WTC11 (cell line): ENCODE measurements around the gene HCRTR1. TPM values are rescaled to one million over a fixed set of nuclear protein-coding genes. Genes with fewer than 3 reads are reported as not detected.

Experiments used
- ATAC-seq: fragments of 200-7000 bp; cut with Tn5 transposase; 2 replicates; pipeline ENCODE4 v1.10.0; 2021; ENCODE audit warnings: mild to moderate bottlenecking, moderate library complexity
- CTCF ChIA-PET: fragments of 300-600 bp; sonication (Branson Sonifier 250); formaldehyde crosslinking; loops from one replicate; lab custom pipeline; 2021; ENCODE audit warnings: antibody characterized with exemption; lab: Charles Lee
- POLR2A ChIA-PET: fragments of 350-600 bp; sonication (Branson Sonifier 250); formaldehyde crosslinking; loops from one replicate; lab custom pipeline; 2021; ENCODE audit warnings: antibody characterized with exemption; lab: Charles Lee
- DNase-seq: peaks from one replicate; pipeline ENCODE4 v3.0.0; 2021; ENCODE audit warnings: low spot score
- H3K27ac Mint-ChIP-seq: 2 replicates; pipeline ENCODE4 v1.8.0; 2021; ENCODE audit warnings: mixed read lengths
- H3K27me3 Mint-ChIP-seq: 2 replicates; pipeline ENCODE4 v1.8.0; 2021; ENCODE audit warnings: low read depth, mild to moderate bottlenecking, moderate library complexity, mixed read lengths
- H3K36me3 Mint-ChIP-seq: 2 replicates; pipeline ENCODE4 v1.8.0; 2021; ENCODE audit warnings: mixed read lengths
- H3K4me1 Mint-ChIP-seq: 2 replicates; pipeline ENCODE4 v1.8.0; 2022; ENCODE audit warnings: mixed read lengths
- H3K4me3 Mint-ChIP-seq: 2 replicates; pipeline ENCODE4 v1.8.0; 2021; ENCODE audit warnings: mild to moderate bottlenecking, moderate library complexity, mixed read lengths
- H3K9me3 Mint-ChIP-seq: 2 replicates; pipeline ENCODE4 v1.8.0; 2021; ENCODE audit warnings: mixed read lengths
- AR ChIP-seq: fragments of 250-450 bp; sonication (Bioruptor Pico); IDR thresholded peaks from 2 replicates; pipeline ENCODE4 v1.9.0; 2021; ENCODE audit warnings: mild to moderate bottlenecking
- ATF3 ChIP-seq: sonication (generic); formaldehyde crosslinking; conservative IDR thresholded peaks from 2 replicates; pipeline ENCODE4 v1.8.1; 2022; ENCODE audit warnings: mild to moderate bottlenecking, missing genetic modification reagents
- ATF6 ChIP-seq: sonication (generic); formaldehyde crosslinking; IDR thresholded peaks from 2 replicates; pipeline ENCODE4 v1.8.1; 2023; ENCODE audit warnings: mild to moderate bottlenecking, missing genetic modification reagents
- CBFB ChIP-seq: sonication (generic); formaldehyde crosslinking; IDR thresholded peaks from 2 replicates; pipeline ENCODE4 v1.8.1; 2022; ENCODE audit warnings: mild to moderate bottlenecking, low read depth, missing genetic modification reagents
- ETV6 ChIP-seq: sonication (generic); formaldehyde crosslinking; IDR thresholded peaks from 2 replicates; pipeline ENCODE4 v1.8.1; 2022; ENCODE audit warnings: mild to moderate bottlenecking, missing genetic modification reagents
- FOXJ3 ChIP-seq: sonication (generic); formaldehyde crosslinking; IDR thresholded peaks from 2 replicates; pipeline ENCODE4 v1.9.0; 2021; ENCODE audit warnings: missing genetic modification reagents, mild to moderate bottlenecking, borderline replicate concordance
- GABPB1 ChIP-seq: sonication (generic); formaldehyde crosslinking; IDR thresholded peaks from 2 replicates; pipeline ENCODE4 v1.8.1; 2023; ENCODE audit warnings: mild to moderate bottlenecking, missing genetic modification reagents
- GRHL2 ChIP-seq: fragments of 250-450 bp; sonication (Bioruptor Pico); IDR thresholded peaks from 2 replicates; pipeline ENCODE4 v1.8.0; 2022; ENCODE audit warnings: mild to moderate bottlenecking, moderate library complexity; ENCODE audit not compliant: insufficient replicate concordance, severe bottlenecking
- MLX ChIP-seq: sonication (generic); formaldehyde crosslinking; IDR thresholded peaks from 2 replicates; pipeline ENCODE4 v1.8.1; 2023; ENCODE audit warnings: mild to moderate bottlenecking, missing genetic modification reagents, moderate library complexity
- MYBL2 ChIP-seq: sonication (generic); formaldehyde crosslinking; IDR thresholded peaks from 2 replicates; pipeline ENCODE4 v1.8.1; 2023; ENCODE audit warnings: mild to moderate bottlenecking, moderate library complexity, missing genetic modification reagents
- NFATC4 ChIP-seq: fragments of 250-450 bp; sonication (Bioruptor Pico); IDR thresholded peaks from 2 replicates; pipeline ENCODE4 v1.9.0; 2021; ENCODE audit warnings: mild to moderate bottlenecking
- NFYB ChIP-seq: sonication (generic); formaldehyde crosslinking; conservative IDR thresholded peaks from 2 replicates; pipeline ENCODE4 v1.8.0; 2022; ENCODE audit warnings: low read depth, missing genetic modification reagents
- RELA ChIP-seq: sonication (generic); formaldehyde crosslinking; IDR thresholded peaks from 2 replicates; pipeline ENCODE4 v1.8.1; 2022; ENCODE audit warnings: missing genetic modification reagents, mild to moderate bottlenecking, borderline replicate concordance
- SMAD4 ChIP-seq: sonication (generic); formaldehyde crosslinking; IDR thresholded peaks from 2 replicates; pipeline ENCODE4 v1.8.0; 2022; ENCODE audit warnings: mild to moderate bottlenecking, missing genetic modification reagents
- SP1 ChIP-seq: sonication (generic); formaldehyde crosslinking; conservative IDR thresholded peaks from 2 replicates; pipeline ENCODE4 v1.8.1; 2022; ENCODE audit warnings: missing genetic modification reagents
- ZBTB21 ChIP-seq: sonication (generic); formaldehyde crosslinking; IDR thresholded peaks from 2 replicates; pipeline ENCODE4 v1.8.1; 2023; ENCODE audit warnings: mild to moderate bottlenecking, missing genetic modification reagents, borderline replicate concordance
- ZNF219 ChIP-seq: sonication (generic); formaldehyde crosslinking; IDR thresholded peaks from 2 replicates; pipeline ENCODE4 v1.8.0; 2023; ENCODE audit warnings: missing genetic modification reagents, mild to moderate bottlenecking, borderline replicate concordance
- ZNF396 ChIP-seq: fragments of 250-450 bp; sonication (Bioruptor Pico); IDR thresholded peaks from 2 replicates; pipeline ENCODE4 v1.8.0; 2021; ENCODE audit warnings: mild to moderate bottlenecking, moderate library complexity, borderline replicate concordance
- ZNF671 ChIP-seq: fragments of 250-450 bp; sonication (Bioruptor Pico); IDR thresholded peaks from 2 replicates; pipeline ENCODE4 v1.8.0; 2021; ENCODE audit warnings: mild to moderate bottlenecking
- total RNA-seq: library from RNA; stranded (reverse); gene quantifications from 3 replicates; pipeline ENCODE4 v1.2.3, GENCODE V29; 2021
- TF ChIP-seq, protein P1 (sequence below): sonication (generic); formaldehyde crosslinking; IDR thresholded peaks from 2 replicates; pipeline ENCODE4 v1.8.0; 2022; ENCODE audit warnings: mild to moderate bottlenecking, missing genetic modification reagents
- TF ChIP-seq, protein P2 (sequence below): sonication (generic); formaldehyde crosslinking; IDR thresholded peaks from 2 replicates; pipeline ENCODE4 v1.8.1; 2023; ENCODE audit warnings: mild to moderate bottlenecking, missing genetic modification reagents, moderate library complexity
- TF ChIP-seq, protein P3 (sequence below): fragments of 200-600 bp; IDR thresholded peaks from 2 replicates; pipeline ENCODE4 v1.8.0; 2022; ENCODE audit warnings: antibody characterized with exemption

HCRTR1 gene
- total RNA-seq, 1 experiment from 2014 or later: 0.13 TPM

DNA sequence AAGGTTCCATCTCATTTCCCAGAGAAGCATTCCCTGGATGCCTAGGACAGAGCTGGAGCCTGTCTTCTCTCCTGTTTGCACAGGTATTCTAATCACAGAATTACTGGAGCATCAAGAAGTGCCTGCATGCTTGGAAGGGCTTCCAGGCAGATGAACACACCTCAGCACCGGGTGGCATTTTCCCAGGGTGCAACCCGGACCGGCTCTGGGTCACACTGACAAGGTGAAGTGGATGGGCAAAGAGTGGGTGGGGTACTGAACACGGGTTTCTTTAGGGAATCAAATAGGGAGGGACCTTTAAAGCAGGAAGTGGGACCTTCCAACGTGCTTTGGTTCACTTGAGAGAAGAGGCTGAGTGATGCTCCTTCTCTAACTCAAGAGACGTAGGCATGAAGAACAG is 34.3 kb downstream of the HCRTR1 start:
- Mint-ChIP-seq H3K9me3 (no peaks in the 10 kb centered on the region; the same call in 1 of the 2 replicates), H3K36me3 (no peaks in the 10 kb centered on the region), H3K4me1 (no peaks in the 10 kb centered on the region), H3K27me3 (no peaks in the 10 kb centered on the region; the same call in 1 of the 2 replicates), H3K27ac (no peak overlapping the region), H3K4me3 (no peak overlapping the region)
- DNase-seq (no peak), ATAC-seq (no peak)
- TF ChIP-seq ZNF396 (CRISPR knock-in tag) (no peak), ATF3 (CRISPR knock-in tag) (no peak), MYBL2 (CRISPR knock-in tag) (no peak), RELA (no peak), ZNF671 (CRISPR knock-in tag) (no peak), SP1 (CRISPR knock-in tag) (no peak), ZNF219 (CRISPR knock-in tag) (no peak), FOXJ3 (CRISPR knock-in tag) (no peak), GABPB1 (CRISPR knock-in tag) (no peak), CBFB (CRISPR knock-in tag) (no peak), MLX (no peak), AR (CRISPR knock-in tag) (no peak)
- TF ChIP-seq, protein P1, sequence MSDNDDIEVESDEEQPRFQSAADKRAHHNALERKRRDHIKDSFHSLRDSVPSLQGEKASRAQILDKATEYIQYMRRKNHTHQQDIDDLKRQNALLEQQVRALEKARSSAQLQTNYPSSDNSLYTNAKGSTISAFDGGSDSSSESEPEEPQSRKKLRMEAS (CRISPR knock-in tag): no peak
- CTCF ChIA-PET: interaction anchor here (1.0 to 1.5 kb wide), 7 partner anchors 13 to 137 kb away, joined by 3 to 6 read pairs (median 4); no protein-coding TSS in a partner anchor
- POLR2A ChIA-PET: no interaction called here

DNA sequence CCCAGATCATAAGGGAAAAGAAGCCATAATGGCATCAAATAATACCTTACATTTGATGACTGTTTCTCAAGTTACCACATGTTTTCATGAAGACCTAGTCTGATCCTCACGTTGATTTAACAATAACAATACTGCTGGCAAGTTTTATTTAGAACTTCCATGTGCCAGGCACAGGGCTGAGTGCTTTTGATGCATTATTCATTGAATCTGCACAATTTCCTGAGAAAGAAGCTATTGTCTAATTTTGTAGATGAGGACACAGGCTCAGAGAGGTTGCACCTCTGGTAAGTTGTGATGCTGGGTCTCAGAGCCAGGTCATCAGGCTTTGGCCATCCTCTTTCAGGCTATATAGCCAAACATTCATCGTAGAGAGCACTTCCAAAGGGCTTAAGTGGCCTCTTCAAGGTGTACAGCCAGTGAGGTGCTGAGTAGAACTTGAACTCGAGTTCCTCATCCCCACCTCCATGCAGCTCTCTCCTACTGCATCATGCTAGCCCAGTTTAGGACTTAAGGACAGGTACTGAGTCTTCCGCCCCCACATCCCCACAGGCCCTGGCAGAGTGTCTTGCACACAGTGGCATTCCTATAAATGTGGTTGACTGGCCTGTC is 35.5 kb downstream of the HCRTR1 start:
- no peak for DNase-seq
- H3K27me3 Mint-ChIP-seq: no peaks in the 10 kb centered on the region
- H3K4me3 Mint-ChIP-seq: no peak overlapping the region
- POLR2A ChIA-PET: no interaction called here
- no peaks in the 10 kb centered on the region for H3K36me3 Mint-ChIP-seq
- H3K4me1 Mint-ChIP-seq: no peaks in the 10 kb centered on the region
- no peaks in the 10 kb centered on the region for H3K9me3 Mint-ChIP-seq
- CTCF ChIA-PET: interaction anchor here (1.5 kb wide), 1 partner anchor 136 kb away, joined by 6 read pairs; no protein-coding TSS in a partner anchor
- no peak for ATAC-seq
- no peak overlapping the region for H3K27ac Mint-ChIP-seq
- TF ChIP-seq AR (CRISPR knock-in tag) (no peak), SP1 (CRISPR knock-in tag) (no peak), ZBTB21 (no peak), NFATC4 (no peak), GRHL2 (no peak), ATF6 (CRISPR knock-in tag) (no peak), MYBL2 (CRISPR knock-in tag) (no peak), SMAD4 (CRISPR knock-in tag) (no peak), ETV6 (no peak), CBFB (CRISPR knock-in tag) (no peak), NFYB (no peak), GABPB1 (CRISPR knock-in tag) (no peak)
- TF ChIP-seq, protein P2, sequence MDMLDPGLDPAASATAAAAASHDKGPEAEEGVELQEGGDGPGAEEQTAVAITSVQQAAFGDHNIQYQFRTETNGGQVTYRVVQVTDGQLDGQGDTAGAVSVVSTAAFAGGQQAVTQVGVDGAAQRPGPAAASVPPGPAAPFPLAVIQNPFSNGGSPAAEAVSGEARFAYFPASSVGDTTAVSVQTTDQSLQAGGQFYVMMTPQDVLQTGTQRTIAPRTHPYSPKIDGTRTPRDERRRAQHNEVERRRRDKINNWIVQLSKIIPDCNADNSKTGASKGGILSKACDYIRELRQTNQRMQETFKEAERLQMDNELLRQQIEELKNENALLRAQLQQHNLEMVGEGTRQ (CRISPR knock-in tag): no peak
- TF ChIP-seq, protein P1 (CRISPR knock-in tag): no peak
- TF ChIP-seq, protein P3, sequence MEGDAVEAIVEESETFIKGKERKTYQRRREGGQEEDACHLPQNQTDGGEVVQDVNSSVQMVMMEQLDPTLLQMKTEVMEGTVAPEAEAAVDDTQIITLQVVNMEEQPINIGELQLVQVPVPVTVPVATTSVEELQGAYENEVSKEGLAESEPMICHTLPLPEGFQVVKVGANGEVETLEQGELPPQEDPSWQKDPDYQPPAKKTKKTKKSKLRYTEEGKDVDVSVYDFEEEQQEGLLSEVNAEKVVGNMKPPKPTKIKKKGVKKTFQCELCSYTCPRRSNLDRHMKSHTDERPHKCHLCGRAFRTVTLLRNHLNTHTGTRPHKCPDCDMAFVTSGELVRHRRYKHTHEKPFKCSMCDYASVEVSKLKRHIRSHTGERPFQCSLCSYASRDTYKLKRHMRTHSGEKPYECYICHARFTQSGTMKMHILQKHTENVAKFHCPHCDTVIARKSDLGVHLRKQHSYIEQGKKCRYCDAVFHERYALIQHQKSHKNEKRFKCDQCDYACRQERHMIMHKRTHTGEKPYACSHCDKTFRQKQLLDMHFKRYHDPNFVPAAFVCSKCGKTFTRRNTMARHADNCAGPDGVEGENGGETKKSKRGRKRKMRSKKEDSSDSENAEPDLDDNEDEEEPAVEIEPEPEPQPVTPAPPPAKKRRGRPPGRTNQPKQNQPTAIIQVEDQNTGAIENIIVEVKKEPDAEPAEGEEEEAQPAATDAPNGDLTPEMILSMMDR: no peak
